NK-92 (cell line): Measurements from ENCODE around the gene GAS7.

Experiments used
- DNase-seq: peaks from one replicate; lab custom pipeline; 2025; ENCODE audit not compliant: unreplicated experiment; lab: John Stamatoyannopoulos, UW

The GAS7 gene

GRCh38 chr17:10053782-10054540 lies 144.4 kb downstream of the GAS7 start:
- no peak for DNase-seq

GRCh38 chr17:10052106-10052813 lies 146.1 kb downstream of the GAS7 start:
- DNase-seq, result no peak

GRCh38 chr17:10051112-10051511 lies 147.3 kb downstream of the GAS7 start:
- no peak for DNase-seq

GRCh38 chr17:10050597-10051101 lies 147.8 kb downstream of the GAS7 start:
- no peak for DNase-seq

GRCh38 chr17:10048629-10049350 lies 149.6 kb downstream of the GAS7 start:
- DNase-seq, result no peak

GRCh38 chr17:10046786-10047785 lies 151.3 kb downstream of the GAS7 start:
- no peak for DNase-seq

- no peak for DNase-seq
Measured at GRCh38 chr17:10045871-10046658, 152.3 kb downstream of the GAS7 start.

- no peak for DNase-seq
Measured at GRCh38 chr17:10042589-10043244, 155.7 kb downstream of the GAS7 start.

- no peak for DNase-seq
Measured at GRCh38 chr17:10041916-10042588, 156.4 kb downstream of the GAS7 start.

- DNase-seq, result no peak
Measured at GRCh38 chr17:10041287-10041612, 157.2 kb downstream of the GAS7 start.

- no peak for DNase-seq
Measured at GRCh38 chr17:10036511-10037061, 161.8 kb downstream of the GAS7 start.

GRCh38 chr17:10035885-10036284 lies 162.5 kb downstream of the GAS7 start:
- DNase-seq, result no peak

- DNase-seq, result no peak
Measured at GRCh38 chr17:10034719-10035475, 163.5 kb downstream of the GAS7 start.

GRCh38 chr17:10033959-10034358 lies 164.4 kb downstream of the GAS7 start:
- DNase-seq, result no peak

GRCh38 chr17:10033449-10033848 lies 165.0 kb downstream of the GAS7 start:
- DNase-seq, result no peak

GRCh38 chr17:10032118-10032852 lies 166.1 kb downstream of the GAS7 start:
- DNase-seq, result no peak

- no peak for DNase-seq
Measured at GRCh38 chr17:10031606-10032005, 166.8 kb downstream of the GAS7 start.
